ENCODE results near the gene NRSN2.

GRCh38 chr20:310645-311044 is 36.3 kb upstream of the NRSN2 start:
- TF ChIP-seq CTCF (IDR thresholded peaks at IDR 0.05), result no peak
- TF ChIP-seq POLR2A (IDR thresholded peaks at IDR 0.05), result no peak
